VCaP (cell line): ENCODE data around the gene IDS.

Experiments
- H3K27ac ChIP-seq: fragments of 450-650 bp; 2 replicates; pipeline ENCODE4 v1.5.1; 2017
- TF ChIP-seq, protein P1 (sequence below): fragments of 450-650 bp; conservative IDR thresholded peaks from 2 replicates; pipeline ENCODE4 v1.5.1; 2017; ENCODE audit warnings: mild to moderate bottlenecking, moderate library complexity

Gene IDS

DNA sequence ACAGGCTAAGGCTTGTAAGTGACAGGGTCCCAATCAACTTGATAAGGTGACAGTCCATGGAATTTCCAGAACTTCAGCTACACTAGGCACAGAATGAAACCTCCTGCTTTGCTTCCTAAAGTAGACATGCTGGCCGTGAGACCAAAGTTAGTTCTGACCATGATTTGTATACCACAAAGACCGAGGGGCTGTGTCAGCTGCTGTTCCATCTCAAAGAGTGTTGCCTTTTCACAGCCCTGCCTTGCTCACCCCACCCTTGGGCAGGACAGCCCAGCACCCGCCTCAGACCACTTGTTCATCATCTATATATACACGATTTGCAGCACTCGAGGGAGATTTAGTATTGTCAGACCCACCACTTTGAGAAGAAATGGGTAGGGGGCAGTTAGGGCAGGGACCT lies 5.3 kb downstream of the IDS start:
- TF ChIP-seq, protein P1, sequence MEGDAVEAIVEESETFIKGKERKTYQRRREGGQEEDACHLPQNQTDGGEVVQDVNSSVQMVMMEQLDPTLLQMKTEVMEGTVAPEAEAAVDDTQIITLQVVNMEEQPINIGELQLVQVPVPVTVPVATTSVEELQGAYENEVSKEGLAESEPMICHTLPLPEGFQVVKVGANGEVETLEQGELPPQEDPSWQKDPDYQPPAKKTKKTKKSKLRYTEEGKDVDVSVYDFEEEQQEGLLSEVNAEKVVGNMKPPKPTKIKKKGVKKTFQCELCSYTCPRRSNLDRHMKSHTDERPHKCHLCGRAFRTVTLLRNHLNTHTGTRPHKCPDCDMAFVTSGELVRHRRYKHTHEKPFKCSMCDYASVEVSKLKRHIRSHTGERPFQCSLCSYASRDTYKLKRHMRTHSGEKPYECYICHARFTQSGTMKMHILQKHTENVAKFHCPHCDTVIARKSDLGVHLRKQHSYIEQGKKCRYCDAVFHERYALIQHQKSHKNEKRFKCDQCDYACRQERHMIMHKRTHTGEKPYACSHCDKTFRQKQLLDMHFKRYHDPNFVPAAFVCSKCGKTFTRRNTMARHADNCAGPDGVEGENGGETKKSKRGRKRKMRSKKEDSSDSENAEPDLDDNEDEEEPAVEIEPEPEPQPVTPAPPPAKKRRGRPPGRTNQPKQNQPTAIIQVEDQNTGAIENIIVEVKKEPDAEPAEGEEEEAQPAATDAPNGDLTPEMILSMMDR, result no peak
- no peak overlapping the region for H3K27ac ChIP-seq

DNA sequence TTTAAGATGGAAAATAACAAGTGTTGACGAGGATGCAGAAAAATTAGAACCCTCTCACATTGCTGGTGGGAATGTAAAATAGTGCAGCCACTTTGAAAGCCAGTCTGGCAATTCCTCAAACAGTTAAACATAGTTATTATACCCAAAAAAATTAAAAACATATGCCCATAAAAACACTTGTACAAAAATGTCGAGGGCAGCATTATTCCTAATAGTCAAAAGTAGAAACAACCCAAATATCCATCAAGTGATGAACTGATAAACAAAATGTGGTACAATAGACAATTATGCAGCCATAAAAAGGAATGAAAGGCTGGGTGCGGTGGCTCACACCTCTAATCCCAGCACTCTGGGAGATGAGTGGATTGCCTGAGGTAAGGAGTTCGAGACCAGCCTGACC lies 6.3 kb downstream of the IDS start:
- TF ChIP-seq, protein P1, result no peak
- H3K27ac ChIP-seq, result no peak overlapping the region

DNA sequence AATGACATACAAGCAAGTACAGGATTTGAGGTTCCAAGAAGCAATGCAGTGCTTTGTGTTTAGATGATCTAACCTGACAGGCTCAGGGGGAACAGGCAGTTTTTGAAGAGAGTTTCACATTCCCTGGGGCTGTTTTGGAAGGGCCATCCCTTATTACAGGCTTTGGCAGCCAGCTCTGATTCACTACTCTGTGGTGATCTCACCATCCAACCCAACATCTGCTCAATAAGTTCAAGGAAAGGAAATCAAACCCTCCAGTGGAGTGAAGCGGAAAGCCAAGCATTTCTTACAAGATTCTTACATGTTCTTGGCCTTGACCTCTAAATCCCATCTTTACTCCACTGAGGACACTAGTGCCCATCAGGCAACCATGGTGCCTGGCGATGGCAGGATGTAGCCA lies 7.5 kb downstream of the IDS start:
- H3K27ac ChIP-seq, result no peak overlapping the region

DNA sequence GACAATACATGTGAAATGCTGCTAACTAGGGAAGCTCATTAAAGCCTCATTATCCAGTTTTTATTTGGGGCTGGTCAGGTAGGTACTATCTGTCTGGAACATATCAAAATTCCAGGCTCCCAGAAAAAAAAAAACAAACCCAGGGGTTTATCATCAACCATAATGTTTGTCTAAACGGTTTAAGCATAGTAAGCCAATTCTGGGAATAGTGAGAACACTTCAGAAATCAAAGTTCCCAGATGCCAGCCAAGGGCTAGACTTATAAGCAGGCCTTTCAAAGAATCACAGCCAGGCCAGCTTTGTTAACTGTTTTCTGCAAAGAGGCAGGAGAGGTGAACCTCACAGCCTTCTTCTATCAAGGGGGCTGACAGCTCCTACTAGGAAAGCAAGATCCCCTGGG lies 8.1 kb downstream of the IDS start:
- TF ChIP-seq, protein P1, result no peak
- no peak overlapping the region for H3K27ac ChIP-seq

More for the DNA sequence above, 7.5 kb downstream of the IDS start:
- TF ChIP-seq, protein P1, result no peak

DNA sequence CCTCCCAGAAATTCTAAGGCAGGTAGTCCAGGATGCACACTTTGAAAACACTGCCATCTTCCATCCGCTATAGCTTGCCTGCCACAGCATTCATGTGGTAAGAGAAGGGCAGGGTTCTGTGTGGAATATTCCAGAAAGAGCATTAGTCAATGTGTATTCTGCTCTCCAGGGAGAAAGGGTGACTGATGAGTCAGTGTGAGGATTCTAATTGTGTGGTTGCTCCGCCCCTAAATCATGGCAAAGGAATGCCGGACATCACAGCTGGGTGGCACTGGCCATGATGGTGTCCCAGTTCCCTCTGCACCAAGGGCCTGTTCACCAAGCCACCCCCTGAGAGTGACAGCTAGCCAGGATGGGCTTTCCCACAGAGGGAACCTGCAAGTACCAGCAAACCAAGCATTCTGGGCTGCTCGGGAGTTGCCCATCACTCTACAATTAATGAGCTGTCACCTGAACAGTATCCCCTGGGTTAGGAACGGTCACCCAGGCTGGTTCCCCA lies 9.5 kb downstream of the IDS start:
- no peak overlapping the region for H3K27ac ChIP-seq
- TF ChIP-seq, protein P1, result no peak

DNA sequence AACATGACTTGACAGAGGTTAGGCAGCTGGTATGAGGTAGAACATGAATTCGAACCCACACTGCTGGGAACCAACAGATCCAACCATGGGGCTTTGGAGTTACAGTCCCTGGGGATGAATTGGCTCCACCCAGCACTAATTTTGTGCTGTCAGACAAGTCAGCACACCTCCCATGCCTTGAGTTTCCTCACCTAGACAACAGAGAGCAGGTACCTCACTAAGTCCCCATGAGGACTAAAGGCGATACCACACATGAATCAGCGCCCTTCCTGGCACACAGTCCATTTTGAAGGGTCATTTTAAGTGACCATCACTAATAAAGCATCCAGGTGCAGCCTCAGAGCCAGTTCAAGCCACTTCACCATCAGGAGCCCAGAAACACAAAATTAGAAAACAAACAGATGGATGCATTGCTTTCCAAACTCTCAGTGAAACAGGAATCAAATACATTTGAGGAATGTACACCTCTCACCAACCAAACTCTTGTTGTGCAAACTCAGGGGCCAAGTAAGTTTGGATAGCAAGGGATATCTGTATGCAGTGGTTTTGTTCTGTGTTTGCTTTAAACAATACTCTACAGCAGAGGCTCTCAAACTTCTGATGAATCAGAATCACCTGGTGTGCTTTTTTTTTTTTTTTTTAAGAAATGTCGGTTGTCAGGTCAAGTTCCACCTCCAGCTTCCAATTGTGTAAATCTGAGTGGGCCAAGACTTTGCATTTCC lies 10.1 kb downstream of the IDS start:
- no peak overlapping the region for H3K27ac ChIP-seq
- TF ChIP-seq, protein P1, result no peak

DNA sequence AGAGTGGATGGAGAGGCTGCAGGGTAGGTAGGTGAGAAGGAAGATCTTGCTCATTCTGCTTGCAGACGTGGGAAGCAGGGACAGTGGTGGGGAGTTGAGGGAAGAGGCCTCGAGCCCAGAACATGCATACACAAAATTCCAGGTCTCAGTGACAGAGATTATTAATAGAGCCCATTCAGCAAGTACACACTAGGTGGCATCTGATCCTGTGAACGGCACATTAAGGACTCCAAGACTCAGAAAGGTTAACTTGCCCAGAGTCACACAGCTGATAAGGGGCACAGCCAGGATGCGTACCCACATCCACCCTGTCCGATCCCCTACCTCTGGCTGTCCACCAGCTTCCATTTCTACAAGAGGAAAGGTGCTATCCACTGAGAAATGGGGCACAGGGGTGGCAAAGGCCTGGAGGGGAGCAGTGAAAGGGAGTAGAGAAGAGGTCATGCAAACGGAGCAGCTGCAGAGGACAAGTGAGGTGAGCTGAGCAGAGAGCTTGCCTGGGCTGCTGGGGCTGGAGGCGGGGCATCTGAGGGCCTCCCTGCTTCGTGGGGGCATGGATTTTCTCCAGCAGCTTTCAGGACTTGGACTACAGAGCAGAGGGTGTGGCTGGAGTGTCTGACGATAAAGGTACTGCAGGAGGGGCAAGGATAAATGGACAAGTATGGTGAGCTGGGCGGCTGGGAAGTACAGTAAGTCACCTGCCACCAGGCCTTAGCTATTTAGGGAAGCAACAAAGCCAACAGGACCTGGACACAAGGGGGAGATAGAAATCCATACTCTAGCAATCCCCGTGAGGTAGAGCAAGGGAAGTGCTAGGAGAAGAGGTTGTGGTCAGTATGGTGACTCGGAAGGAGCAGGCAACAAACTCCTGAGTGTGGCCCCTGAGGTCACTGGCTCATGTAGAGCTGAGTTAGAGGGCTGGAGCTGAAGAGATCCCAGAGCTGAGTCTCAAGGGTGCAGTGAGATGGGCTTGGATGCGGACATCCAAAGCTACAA lies 11.2 kb downstream of the IDS start:
- H3K27ac ChIP-seq, result no peak overlapping the region
- TF ChIP-seq, protein P1, result no peak; the same call in 1 of the 2 replicates
